Endothelial cell (in vitro differentiated cells): ENCODE measurements around the gene RPUSD2. TPM values are rescaled to one million over a fixed set of nuclear protein-coding genes. Genes with fewer than 3 reads are reported as not detected.

Experiments used
- DNase-seq: peaks from one replicate; pipeline ENCODE4 v3.0.0; 2021; ENCODE audit warnings: low spot score
- H3K27ac Mint-ChIP-seq: one replicate; pipeline ENCODE4 v1.8.0; 2021; ENCODE audit warnings: mixed read lengths, inconsistent platforms; ENCODE audit not compliant: unreplicated experiment
- H3K27me3 Mint-ChIP-seq: one replicate; pipeline ENCODE4 v1.8.0; 2021; ENCODE audit warnings: mild to moderate bottlenecking, moderate library complexity, mixed read lengths, inconsistent platforms; ENCODE audit not compliant: unreplicated experiment
- H3K36me3 Mint-ChIP-seq: one replicate; pipeline ENCODE4 v1.8.0; 2021; ENCODE audit warnings: mild to moderate bottlenecking, low read depth, mixed read lengths, inconsistent platforms; ENCODE audit not compliant: unreplicated experiment
- H3K4me1 Mint-ChIP-seq: one replicate; pipeline ENCODE4 v1.8.0; 2021; ENCODE audit warnings: mild to moderate bottlenecking, mixed read lengths, inconsistent platforms; ENCODE audit not compliant: unreplicated experiment
- H3K4me3 Mint-ChIP-seq: one replicate; pipeline ENCODE4 v1.8.0; 2021; ENCODE audit warnings: mild to moderate bottlenecking, mixed read lengths, inconsistent platforms; ENCODE audit not compliant: unreplicated experiment
- H3K9me3 Mint-ChIP-seq: one replicate; pipeline ENCODE4 v1.8.0; 2021; ENCODE audit warnings: mixed read lengths, inconsistent platforms; ENCODE audit not compliant: unreplicated experiment
- CTCF ChIP-seq: fragments of 200-600 bp; sonication (generic); IDR thresholded peaks from one replicate; pipeline ENCODE4 v1.5.0; 2021; ENCODE audit warnings: antibody characterized with exemption; ENCODE audit not compliant: unreplicated experiment
- total RNA-seq: library from RNA; stranded (reverse); fragmentation: NEBNext Ultra II Directional; extraction: Animal tissue kit (Norgen Biotek cat#: 25700); gene quantifications from one replicate; pipeline ENCODE4 v1.2.1, GENCODE V29; 2021; ENCODE audit not compliant: unreplicated experiment

Gene RPUSD2
- total RNA-seq, 1 donor from 2014 or later = 11.5 TPM

GRCh38 chr15:40603935-40604334, 34.8 kb downstream of the RPUSD2 start:
- no peaks in the 10 kb centered on the region for H3K4me1 Mint-ChIP-seq
- no peak for DNase-seq
- H3K9me3 Mint-ChIP-seq = no peaks in the 10 kb centered on the region
- no peak for TF ChIP-seq CTCF
- no peaks in the 10 kb centered on the region for H3K27me3 Mint-ChIP-seq
- no peak overlapping the region for H3K27ac Mint-ChIP-seq
- H3K36me3 Mint-ChIP-seq = no peaks in the 10 kb centered on the region
- H3K4me3 Mint-ChIP-seq = no peak overlapping the region

DNA sequence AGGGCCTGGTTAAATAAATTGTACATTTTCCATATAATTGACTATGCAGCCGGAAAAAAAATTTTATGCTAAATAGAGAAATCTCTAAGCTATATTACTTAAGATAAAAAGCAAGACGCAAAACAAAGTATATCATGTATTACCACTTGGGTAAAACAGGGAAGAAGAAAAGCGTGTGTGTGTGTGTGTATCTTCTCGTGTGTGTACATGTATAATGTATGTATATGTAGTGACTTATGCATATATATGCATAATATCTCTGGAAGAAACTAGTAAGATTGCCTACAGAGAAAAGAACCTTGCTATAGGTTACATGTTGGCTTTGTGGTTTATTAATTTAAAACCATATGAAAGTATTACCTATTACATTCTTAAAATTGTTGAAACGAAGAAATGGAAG, 44.0 kb downstream of the RPUSD2 start:
- Mint-ChIP-seq H3K4me1 (no peaks in the 10 kb centered on the region), H3K27me3 (no peaks in the 10 kb centered on the region), H3K9me3 (no peaks in the 10 kb centered on the region), H3K4me3 (no peak overlapping the region), H3K36me3 (no peaks in the 10 kb centered on the region), H3K27ac (no peak overlapping the region)
- no peak for TF ChIP-seq CTCF
- DNase-seq = no peak

GRCh38 chr15:40618023-40618422, 48.9 kb downstream of the RPUSD2 start:
- H3K4me1 Mint-ChIP-seq = no peaks in the 10 kb centered on the region
- no peak for DNase-seq
- peaks cover 1% of the 10 kb centered on the region for H3K27me3 Mint-ChIP-seq
- no peaks in the 10 kb centered on the region for H3K36me3 Mint-ChIP-seq
- TF ChIP-seq CTCF = no peak
- no peak overlapping the region for H3K4me3 Mint-ChIP-seq
- no peaks in the 10 kb centered on the region for H3K9me3 Mint-ChIP-seq
- no peak overlapping the region for H3K27ac Mint-ChIP-seq

GRCh38 chr15:40618906-40619305, 49.8 kb downstream of the RPUSD2 start:
- Mint-ChIP-seq H3K27me3 (peaks cover 1% of the 10 kb centered on the region), H3K27ac (no peak overlapping the region), H3K4me1 (peaks cover 2% of the 10 kb centered on the region), H3K9me3 (no peaks in the 10 kb centered on the region), H3K36me3 (no peaks in the 10 kb centered on the region), H3K4me3 (no peak overlapping the region)
- no peak for TF ChIP-seq CTCF
- no peak for DNase-seq

DNA sequence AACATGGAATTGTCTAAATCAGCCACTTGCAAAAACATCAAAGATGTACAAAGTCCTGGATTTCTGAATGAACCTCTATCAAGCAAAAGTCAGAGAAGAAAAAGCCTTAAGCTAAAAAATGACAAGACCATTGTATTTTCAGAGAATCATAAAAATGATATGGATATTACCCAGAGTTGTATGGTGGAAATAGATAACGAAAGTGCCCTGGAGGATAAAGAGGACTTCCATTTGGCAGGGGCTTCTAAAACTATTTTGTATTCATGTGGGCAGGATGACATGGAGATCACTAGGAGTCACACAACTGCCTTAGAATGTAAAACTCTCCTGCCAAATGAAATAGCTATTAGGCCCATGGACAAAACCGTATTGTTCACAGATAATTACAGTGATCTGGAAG, 54.3 kb downstream of the RPUSD2 start:
- Mint-ChIP-seq H3K9me3 (no peaks in the 10 kb centered on the region), H3K27me3 (peaks cover 1% of the 10 kb centered on the region), H3K4me3 (no peak overlapping the region), H3K36me3 (no peaks in the 10 kb centered on the region), H3K4me1 (peaks cover 5% of the 10 kb centered on the region), H3K27ac (no peak overlapping the region)
- no peak for DNase-seq
- TF ChIP-seq CTCF = no peak

Other genes with a start within 250 kb of the RPUSD2 start
- 17.7 TPM for gene INAFM2, start 245.6 kb upstream of the RPUSD2 start, total RNA-seq
- gene CCDC9B, start 228.4 kb upstream of the RPUSD2 start, total RNA-seq = 0.92 TPM
- gene PHGR1, start 218.3 kb upstream of the RPUSD2 start, total RNA-seq = not detected
- gene DISP2, start 211.1 kb upstream of the RPUSD2 start, total RNA-seq = 3.6 TPM
- gene KNSTRN, start 186.6 kb upstream of the RPUSD2 start, total RNA-seq = 26.0 TPM
- 56.2 TPM for gene IVD, start 163.5 kb upstream of the RPUSD2 start, total RNA-seq
- gene BAHD1, start 128.3 kb upstream of the RPUSD2 start, total RNA-seq = 20.4 TPM
- gene CHST14, start 98.3 kb upstream of the RPUSD2 start, total RNA-seq = 36.5 TPM
- gene CCDC32, start 4.3 kb upstream of the RPUSD2 start, total RNA-seq = 40.4 TPM
- gene KNL1, start 24.9 kb downstream of the RPUSD2 start, total RNA-seq = 9.5 TPM
- 9.6 TPM for gene RAD51, start 125.9 kb downstream of the RPUSD2 start, total RNA-seq
- 34.4 TPM for gene RMDN3, start 186.0 kb downstream of the RPUSD2 start, total RNA-seq
- gene GCHFR, start 194.8 kb downstream of the RPUSD2 start, total RNA-seq = 4.6 TPM
- not detected for gene C15orf62, start 200.7 kb downstream of the RPUSD2 start, total RNA-seq
- gene ZFYVE19, start 237.8 kb downstream of the RPUSD2 start, total RNA-seq = 31.5 TPM
- gene DNAJC17, start 238.2 kb downstream of the RPUSD2 start, total RNA-seq = 55.6 TPM